Transverse colon (tissue), 4 donors: ENCODE results near the gene PPP4R3A. TPM values are rescaled to one million over a fixed set of nuclear protein-coding genes. Genes with fewer than 3 reads are reported as not detected.

Source experiments
- DNase-seq: peaks from one replicate; pipeline ENCODE4 v3.0.0-alpha.2; 2019
- H3K27ac ChIP-seq, 4 donors: fragments of 200-600 bp; sonication (generic); 2 replicates each; pipeline ENCODE4 v1.5.1; 2016 to 2018; ENCODE audit warnings: inconsistent platforms in 4 of 4
- H3K27me3 ChIP-seq: fragments of 200-600 bp; sonication (generic); 2 replicates; pipeline ENCODE4 v1.5.1; 2017; ENCODE audit warnings: inconsistent platforms
- H3K36me3 ChIP-seq, 4 donors: fragments of 200-600 bp; sonication (generic); 2 replicates each; pipeline ENCODE4 v1.5.1; 2017 to 2019; ENCODE audit warnings: inconsistent platforms in 4 of 4
- H3K4me1 ChIP-seq, 4 donors: fragments of 200-600 bp; sonication (generic); 2 replicates each; pipeline ENCODE4 v1.5.1; 2017 to 2020; ENCODE audit warnings: inconsistent platforms in 4 of 4
- H3K4me3 ChIP-seq, 4 donors: fragments of 200-600 bp; sonication (generic); 1 replicate in 1 of 4; 2 replicates in 3 of 4; pipeline versions ENCODE4 v1.5.1 to v1.6.1; 2017 to 2019; ENCODE audit warnings: inconsistent platforms in 4 of 4
- H3K9me3 ChIP-seq, 2 donors: fragments of 200-600 bp; sonication (generic); 2 replicates each; pipeline ENCODE4 v1.5.1; 2017 to 2019; ENCODE audit warnings: inconsistent platforms in 2 of 2
- EP300 ChIP-seq: sonication (generic); formaldehyde crosslinking; IDR thresholded peaks from one replicate; pipeline ENCODE4 v1.6.1; 2017; ENCODE audit warnings: antibody characterized with exemption, low read depth
- POLR2A ChIP-seq: fragments of 450-650 bp; IDR thresholded peaks from one replicate; pipeline ENCODE4 v1.6.1; 2016; ENCODE audit warnings: antibody characterized with exemption, mild to moderate bottlenecking, moderate library complexity
- POLR2AphosphoS5 ChIP-seq, 3 donors: sonication (generic); formaldehyde crosslinking; IDR thresholded peaks; one replicate each; pipeline ENCODE4 v1.6.1; 2016; ENCODE audit warnings: antibody characterized with exemption in 3 of 3
- WGBS, 2 donors: methylation state at CpG; one replicate each; pipeline ENCODE4 v1.1.5; 2018; ENCODE audit warnings: low coverage in 1 of 2; 5-methylcytosine and 5-hydroxymethylcytosine counted together
- in situ Hi-C, 4 donors: fragments of 200-750 bp; cut with MboI; loops; one replicate each; pipeline versions ENCODE4 v1.15.0 to v1.15.1; 2017; ENCODE audit warnings: low sequenced_read_pairs in 3 of 4, low pct_ligation_motif_present in 1 of 4, low pct_unique_long_range_greater_than_20kb in 1 of 4
- intact Hi-C: fragments of 100-400 bp; cut with DNase I; formaldehyde crosslinking; loops from one replicate; pipeline ENCODE4 v1.15.1; 2023; ENCODE audit warnings: low total_unique reads
- total RNA-seq, 4 donors: library from RNA; depleted of rRNA; stranded (reverse); fragments of >200 nt; gene quantifications; one replicate each; pipeline ENCODE4 v1.1.0, GENCODE V29; 2016
- TF ChIP-seq, protein P1 (sequence below), 5 experiments: fragments of 200-600 bp in 3 of 5; fragments of 450-650 bp in 2 of 5; sonication (generic) in 3 of 5; IDR thresholded peaks; 1 replicate in 2 of 5; 2 replicates in 3 of 5; pipeline ENCODE4 v1.5.1; 2016 to 2017; ENCODE audit warnings: antibody characterized with exemption in 5 of 5, inconsistent platforms in 3 of 5, mild to moderate bottlenecking in 2 of 5, moderate library complexity in 1 of 5

Gene PPP4R3A
- 100 to 1,000 TPM in 2 of 4 donors, 10 to 100 TPM in 2; 79.4 to 121 (median 106) TPM for total RNA-seq

DNA sequence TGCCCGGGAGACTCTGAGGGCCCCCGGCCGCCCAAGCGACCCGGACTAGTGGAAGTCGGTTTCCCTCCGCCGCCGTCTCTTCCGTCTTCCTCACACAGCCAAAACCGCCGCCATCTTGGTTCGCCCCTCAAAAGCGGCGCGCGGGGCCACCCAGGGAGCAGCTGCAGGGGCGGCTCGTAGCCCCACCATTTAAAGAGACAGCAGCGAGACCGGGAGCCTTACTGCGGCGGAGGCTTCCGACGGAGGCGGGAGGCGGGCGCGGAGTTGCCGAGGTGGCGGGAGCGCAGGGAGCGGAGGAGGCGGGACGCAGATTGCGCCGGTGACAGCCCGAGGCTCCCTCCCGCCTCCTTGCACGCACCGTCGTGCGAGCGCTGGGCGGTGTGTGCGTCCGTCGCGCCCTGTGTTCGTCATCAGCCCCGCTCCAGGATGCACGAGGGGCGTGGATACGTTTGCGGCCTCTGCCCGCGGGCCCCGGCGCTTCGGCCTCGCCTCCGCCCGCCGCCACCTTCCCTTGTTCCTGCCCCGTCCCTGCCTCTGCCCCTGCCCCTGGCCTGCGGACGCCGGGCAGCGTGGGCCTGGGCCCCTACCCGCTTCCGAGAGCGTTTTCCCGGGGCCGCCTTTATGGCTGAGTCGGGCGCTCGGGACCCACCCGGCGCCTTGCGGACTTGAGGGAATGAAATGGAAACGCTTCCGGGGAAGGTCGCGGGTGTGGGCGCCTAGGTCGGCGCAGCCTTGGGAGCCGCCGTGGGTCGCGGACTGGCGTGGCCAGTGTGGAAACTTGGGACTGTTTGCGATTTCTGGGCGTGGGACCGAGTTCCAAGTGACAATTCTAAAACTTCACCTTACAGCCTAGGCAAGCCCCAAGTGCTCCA, at the start of gene PPP4R3A:
TSS of gene PPP4R3A (minus strand) at position 140 of the 872 bp plus-strand sequence. CDS start 663 bp downstream, outside the sequence.
- DNase-seq: peak; percentile 96
- intact Hi-C loops: no loop called here
- Histone ChIP-seq H3K27me3 (no peaks in the 10 kb centered on the region), H3K27ac (peak within 1 kb of the TSS; percentile 97 to 100 (median 99)), H3K4me3 (peak within 1 kb of the TSS; percentile 76 to 99 (median 94)), H3K9me3 (no peaks in the 10 kb centered on the region), H3K4me1 (peaks cover 0 to 31% (median 18%) of the 10 kb centered on the region in 4 donors), H3K36me3 (no peaks in the 10 kb centered on the region)
- in situ Hi-C loops: no loop called here
- WGBS, 2 donors: 0% methylated on average over 57 of the region's 95 CpGs; no CpG with 5 or more reads in 1 of the 2 donors
- peak; percentile 75 for TF ChIP-seq EP300
- TF ChIP-seq POLR2A: peak; percentile 93
- peak; percentile 80 to 98 (median 96) for TF ChIP-seq POLR2AphosphoS5 (IDR thresholded peaks at IDR 0.05)
- TF ChIP-seq, protein P1, sequence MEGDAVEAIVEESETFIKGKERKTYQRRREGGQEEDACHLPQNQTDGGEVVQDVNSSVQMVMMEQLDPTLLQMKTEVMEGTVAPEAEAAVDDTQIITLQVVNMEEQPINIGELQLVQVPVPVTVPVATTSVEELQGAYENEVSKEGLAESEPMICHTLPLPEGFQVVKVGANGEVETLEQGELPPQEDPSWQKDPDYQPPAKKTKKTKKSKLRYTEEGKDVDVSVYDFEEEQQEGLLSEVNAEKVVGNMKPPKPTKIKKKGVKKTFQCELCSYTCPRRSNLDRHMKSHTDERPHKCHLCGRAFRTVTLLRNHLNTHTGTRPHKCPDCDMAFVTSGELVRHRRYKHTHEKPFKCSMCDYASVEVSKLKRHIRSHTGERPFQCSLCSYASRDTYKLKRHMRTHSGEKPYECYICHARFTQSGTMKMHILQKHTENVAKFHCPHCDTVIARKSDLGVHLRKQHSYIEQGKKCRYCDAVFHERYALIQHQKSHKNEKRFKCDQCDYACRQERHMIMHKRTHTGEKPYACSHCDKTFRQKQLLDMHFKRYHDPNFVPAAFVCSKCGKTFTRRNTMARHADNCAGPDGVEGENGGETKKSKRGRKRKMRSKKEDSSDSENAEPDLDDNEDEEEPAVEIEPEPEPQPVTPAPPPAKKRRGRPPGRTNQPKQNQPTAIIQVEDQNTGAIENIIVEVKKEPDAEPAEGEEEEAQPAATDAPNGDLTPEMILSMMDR (IDR thresholded peaks at IDR 0.05): peak in 1 of 5 experiments; percentile 10

DNA sequence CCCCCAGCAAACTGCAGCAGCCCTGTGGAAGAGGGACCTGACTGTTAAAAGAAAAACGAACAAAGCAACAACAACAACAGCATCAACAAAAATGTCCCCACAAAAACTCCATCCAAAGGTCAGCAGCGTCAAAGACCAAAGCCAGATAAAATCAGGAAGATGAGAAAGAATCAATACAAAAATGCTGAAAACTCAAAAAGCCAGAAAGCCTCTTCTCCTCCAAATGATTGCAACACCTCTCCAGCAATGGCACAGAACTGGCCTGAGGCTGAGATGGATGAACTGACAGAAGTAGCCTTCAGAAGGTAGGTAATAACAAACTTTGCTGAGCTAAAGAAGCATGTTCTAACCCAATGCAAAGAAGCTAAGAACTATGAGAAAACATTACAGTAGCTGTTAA, 45.4 kb upstream of the PPP4R3A start:
- intact Hi-C loops (no loop called here), in situ Hi-C loops (no loop called here)
- no peak overlapping the region for H3K4me3 ChIP-seq
- H3K9me3 ChIP-seq: no peaks in the 10 kb centered on the region
- no peaks in the 10 kb centered on the region for H3K27me3 ChIP-seq
- H3K27ac ChIP-seq: no peak overlapping the region
- whole genome bisulfite sequencing, 2 donors: 48 to 80% methylated on average over 1 to 2 of the region's 2 CpGs
- peaks cover 0 to 17% (median 12%) of the 10 kb centered on the region in 4 donors for H3K4me1 ChIP-seq
- H3K36me3 ChIP-seq: no peaks in the 10 kb centered on the region
- DNase-seq: no peak
- TF ChIP-seq POLR2AphosphoS5 (IDR thresholded peaks at IDR 0.05) (no peak), POLR2A (no peak), EP300 (no peak)
- TF ChIP-seq, protein P1 (IDR thresholded peaks at IDR 0.05): no peak

- H3K36me3 ChIP-seq: no peaks in the 10 kb centered on the region
- no peak overlapping the region for H3K4me3 ChIP-seq
- WGBS, 2 donors: 82 to 100% methylated on average over 6 to 10 of the region's 11 CpGs
- in situ Hi-C loops: no loop called here
- intact Hi-C loops: no loop called here
- H3K9me3 ChIP-seq: no peaks in the 10 kb centered on the region
- peaks cover 0 to 17% (median 12%) of the 10 kb centered on the region in 4 donors for H3K4me1 ChIP-seq
- TF ChIP-seq POLR2AphosphoS5 (IDR thresholded peaks at IDR 0.05): peak in 1 of 3 donors; percentile 23
- TF ChIP-seq POLR2A: no peak
- TF ChIP-seq EP300: no peak
- TF ChIP-seq, protein P1 (IDR thresholded peaks at IDR 0.05): peak in 2 of 5 experiments; percentile 29 to 44
- peak; percentile 90 for DNase-seq
- no peaks in the 10 kb centered on the region for H3K27me3 ChIP-seq
- H3K27ac ChIP-seq: peak overlapping the region in 2 of 4 donors; percentile 17 to 43
Observed at GRCh38 chr14:91554535-91555332, 44.6 kb upstream of the PPP4R3A start.

DNA sequence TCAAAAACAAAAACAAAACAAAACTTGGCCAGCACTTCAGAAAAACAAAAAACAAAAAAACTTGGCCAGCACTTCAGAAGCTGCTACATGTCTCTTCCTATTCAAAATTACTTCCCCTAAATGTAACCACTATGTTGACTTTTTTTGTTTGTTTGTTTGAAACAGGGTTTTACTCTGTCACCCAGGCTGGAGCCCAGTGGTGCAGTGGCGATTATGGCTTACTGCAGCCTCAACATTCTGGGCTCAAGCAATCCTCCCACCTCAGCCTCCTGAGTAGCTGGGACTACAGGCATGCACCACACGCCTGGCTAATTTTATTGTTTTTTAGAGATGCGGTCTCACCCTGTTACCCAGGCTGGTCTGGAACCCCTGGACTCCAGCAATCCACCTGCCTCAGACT, 38.0 kb upstream of the PPP4R3A start:
- Histone ChIP-seq H3K27ac (no peak overlapping the region), H3K4me1 (no peaks in the 10 kb centered on the region), H3K36me3 (no peaks in the 10 kb centered on the region), H3K9me3 (no peaks in the 10 kb centered on the region), H3K27me3 (no peaks in the 10 kb centered on the region), H3K4me3 (no peak overlapping the region)
- intact Hi-C loops: no loop called here
- no peak for DNase-seq
- in situ Hi-C loops: no loop called here
- no peak for TF ChIP-seq POLR2A
- TF ChIP-seq POLR2AphosphoS5 (IDR thresholded peaks at IDR 0.05): no peak
- TF ChIP-seq, protein P1 (IDR thresholded peaks at IDR 0.05): no peak
- no peak for TF ChIP-seq EP300
- WGBS, 2 donors: 78 to 100% methylated on average over 1 to 3 of the region's 3 CpGs
